GM12878 (cell line): ENCODE measurements around the gene SORBS2. TPM values are rescaled to one million over a fixed set of nuclear protein-coding genes. Genes with fewer than 3 reads are reported as not detected.

Experiments used
- ATAC-seq: fragments of 200-7000 bp; cut with Tn5 transposase; 3 replicates; pipeline ENCODE4 v1.9.1; 2020; ENCODE audit warnings: mild to moderate bottlenecking, moderate library complexity
- BruUV-seq: library from RNA; stranded (reverse); fragments of 400-500 nt; replicated peaks from 2 replicates; lab custom pipeline; 2021; lab: Mats Ljungman, UMichigan
- CTCF ChIA-PET: fragments of 300-600 bp; sonication (Branson Sonifier 250); formaldehyde crosslinking; extraction: SDS; loops from one replicate; lab custom pipeline; 2021; ENCODE audit warnings: inconsistent platforms; lab: Yijun Ruan, JAX
- POLR2A ChIA-PET: fragments of 350-600 bp; formaldehyde crosslinking; extraction: SDS; loops from one replicate; lab custom pipeline; 2021; ENCODE audit warnings: inconsistent platforms; lab: Charles Lee
- RAD21 ChIA-PET: fragments of 300-600 bp; sonication (Branson Sonifier 250); formaldehyde crosslinking; loops from one replicate; lab custom pipeline; 2023; ENCODE audit warnings: antibody characterized with exemption; ENCODE audit not compliant: unreplicated experiment; lab: Charles Lee
- SMC1A ChIA-PET: fragments of 300-600 bp; sonication (Branson Sonifier 250); formaldehyde crosslinking; loops from one replicate; lab custom pipeline; 2023; ENCODE audit not compliant: unreplicated experiment, uncharacterized antibody; lab: Charles Lee
- DNase-seq: peaks from one replicate; pipeline ENCODE4 v3.0.0-alpha.2; 2011; ENCODE audit warnings: low read depth, low spot score
- FAIRE-seq: peaks from 3 replicates; lab custom pipeline; 2011; peaks lifted over from hg19 to GRCh38; lab: Jason Lieb, UNC
- H2AFZ ChIP-seq: 2 replicates; pipeline ENCODE4 v1.6.0; 2011; ENCODE audit warnings: low read depth, low read length, control low read depth; ENCODE audit not compliant: control insufficient read depth
- H3K27ac ChIP-seq: 2 replicates; pipeline ENCODE4 v1.5.1; 2011; ENCODE audit warnings: control low read depth; ENCODE audit not compliant: control insufficient read depth, insufficient read depth
- H3K27me3 ChIP-seq, 2 experiments: replicated peaks in 1 of 2; 2 replicates each; pipeline versions ENCODE4 v1.6.0 to v1.6.1; 2011; ENCODE audit warnings: low read length in 1 of 2; ENCODE audit not compliant: control insufficient read depth in 2 of 2, insufficient read depth in 2 of 2
- H3K36me3 ChIP-seq, 2 experiments: 2 replicates each; pipeline ENCODE4 v1.5.1; 2011; ENCODE audit warnings: low read length in 1 of 2; ENCODE audit not compliant: control insufficient read depth in 2 of 2, insufficient read depth in 2 of 2
- H3K4me1 ChIP-seq: 2 replicates; pipeline ENCODE4 v1.6.1; 2011; ENCODE audit warnings: mild to moderate bottlenecking, low read length, moderate library complexity, mixed read lengths; ENCODE audit not compliant: control insufficient read depth, insufficient read depth
- H3K4me2 ChIP-seq: 2 replicates; pipeline ENCODE4 v1.6.0; 2011; ENCODE audit warnings: control low read depth; ENCODE audit not compliant: control insufficient read depth, insufficient read depth
- H3K4me3 ChIP-seq: fragments of 200-600 bp; sonication (generic); 2 replicates; pipeline ENCODE4 v1.5.1; 2016
- H3K79me2 ChIP-seq: 2 replicates; pipeline ENCODE4 v1.6.0; 2011; ENCODE audit warnings: low read length; ENCODE audit not compliant: control insufficient read depth, insufficient read depth
- H3K9ac ChIP-seq: 2 replicates; pipeline ENCODE4 v1.8.0; 2011; ENCODE audit warnings: low read length, control low read depth, mixed read lengths; ENCODE audit not compliant: control insufficient read depth, insufficient read depth
- H3K9me3 ChIP-seq: replicated peaks from 3 replicates; pipeline ENCODE4 v1.5.1; 2011; ENCODE audit warnings: mild to moderate bottlenecking, low read length; ENCODE audit not compliant: control insufficient read depth, insufficient read depth
- H4K20me1 ChIP-seq: 2 replicates; pipeline ENCODE4 v1.6.0; 2011; ENCODE audit not compliant: control insufficient read depth, insufficient read depth
- BACH1 ChIP-seq: fragments of 450-650 bp; IDR thresholded peaks from 2 replicates; pipeline ENCODE4 v1.6.1; 2017; ENCODE audit warnings: mild to moderate bottlenecking, borderline replicate concordance
- CHD2 ChIP-seq: IDR thresholded peaks from 2 replicates; pipeline ENCODE4 v1.6.1; 2011; ENCODE audit warnings: low read depth, low read length, improper control_type of control experiment, borderline replicate concordance
- GABPA ChIP-seq: IDR thresholded peaks from 2 replicates; pipeline ENCODE4 v1.6.1; 2014; ENCODE audit warnings: antibody characterized with exemption, low read depth, mild to moderate bottlenecking, inconsistent platforms
- IRF4 ChIP-seq: IDR thresholded peaks from 2 replicates; pipeline ENCODE4 v1.6.1; 2011; ENCODE audit warnings: low read depth, low read length
- MTA2 ChIP-seq: fragments of 450-650 bp; IDR thresholded peaks from 2 replicates; pipeline ENCODE4 v1.6.1; 2016; ENCODE audit warnings: low read depth, mild to moderate bottlenecking, moderate library complexity
- MXI1 ChIP-seq: fragments of 150-350 bp; IDR thresholded peaks from 2 replicates; pipeline ENCODE4 v1.6.1; 2011; ENCODE audit warnings: low read depth, mild to moderate bottlenecking, inconsistent platforms, low read length, improper control_type of control experiment
- PML ChIP-seq: IDR thresholded peaks from 2 replicates; pipeline ENCODE4 v1.6.1; 2012; ENCODE audit warnings: low read length, inconsistent platforms
- POLR2AphosphoS2 ChIP-seq: IDR thresholded peaks from 2 replicates; pipeline ENCODE4 v1.6.1; 2011; ENCODE audit warnings: low read depth, mild to moderate bottlenecking, low read length, improper control_type of control experiment, moderate library complexity
- RELA ChIP-seq: fragments of 450-650 bp; IDR thresholded peaks from 2 replicates; pipeline ENCODE4 v1.8.0; 2014; ENCODE audit warnings: borderline replicate concordance; ENCODE audit not compliant: partially characterized antibody
- SMAD5 ChIP-seq: IDR thresholded peaks from 2 replicates; pipeline ENCODE4 v1.6.1; 2016; ENCODE audit warnings: antibody characterized with exemption, low read depth
- STAT3 ChIP-seq: IDR thresholded peaks from 2 replicates; pipeline ENCODE4 v1.6.1; 2011; ENCODE audit warnings: low read depth, low read length, improper control_type of control experiment
- WGBS: methylation state at CpG from one replicate; pipeline ENCODE4 v1.1.6; 2016; ENCODE audit warnings: low lambda C conversion rate; ENCODE audit not compliant: insufficient replicate concordance, insufficient coverage; ENCODE audit errors: missing lambda C conversion rate; 5-methylcytosine and 5-hydroxymethylcytosine counted together
- in situ Hi-C: fragments of 300-500 bp; cut with MboI; formaldehyde crosslinking; loops from 9 replicates; pipeline ENCODE4 v1.14.3; 2018; ENCODE audit warnings: mixed read lengths
- intact Hi-C: fragments of 100-400 bp; cut with micrococcal nuclease; formaldehyde crosslinking; loops from one replicate; pipeline ENCODE4 v1.14.2; 2022; ENCODE audit not compliant: unreplicated experiment
- polyA plus RNA-seq, 11 experiments: library from polyadenylated mRNA; depleted of rRNA in 4 of 11; unstranded in 6 of 11; stranded (reverse) in 5 of 11; fragments of >200 nt; fragmentation: Nextera tagmentation in 4 of 11; fragmentation: Illumina TruSeq in 1 of 11; extraction: Ambion mirVana in 4 of 11; extraction: Trizol in 1 of 11; gene quantifications; 1 replicate in 1 of 11; 2 replicates in 10 of 11; pipeline versions ENCODE4 v1.2.1 to v1.2.3, GENCODE V29; 2011 to 2016; ENCODE audit warnings: inconsistent platforms in 2 of 11, missing spikeins in 2 of 11, low read depth in 1 of 11
- total RNA-seq, 4 experiments: library from RNA; depleted of rRNA in 3 of 4; stranded (reverse); fragments of >200 nt in 3 of 4; fragmentation: Illumina TruSeq in 1 of 4; extraction: Trizol in 1 of 4; gene quantifications; 2 replicates each; pipeline versions ENCODE4 v1.2.1 to v1.2.3, GENCODE V29; 2013 to 2021
- TF ChIP-seq, protein P1 (sequence below): IDR thresholded peaks from 2 replicates; pipeline ENCODE4 v1.6.1; 2012; ENCODE audit warnings: low read depth, low read length, improper control_type of control experiment
- TF ChIP-seq, protein P2 (sequence below): fragments of 450-650 bp; IDR thresholded peaks from 2 replicates; pipeline ENCODE4 v1.6.1; 2016; ENCODE audit warnings: mild to moderate bottlenecking
- TF ChIP-seq, protein P3 (sequence below): fragments of 450-650 bp; IDR thresholded peaks from 2 replicates; pipeline ENCODE4 v1.6.1; 2018; ENCODE audit warnings: borderline replicate concordance, mild to moderate bottlenecking; ENCODE audit not compliant: partially characterized antibody

The SORBS2 gene
- total and polyA plus RNA-seq, 10 of the 15 experiments (the other 5 are each of a cell fraction or from before 2014, with no cell fraction given), result 0.06 to 3.0 (median 0.79) TPM

DNA sequence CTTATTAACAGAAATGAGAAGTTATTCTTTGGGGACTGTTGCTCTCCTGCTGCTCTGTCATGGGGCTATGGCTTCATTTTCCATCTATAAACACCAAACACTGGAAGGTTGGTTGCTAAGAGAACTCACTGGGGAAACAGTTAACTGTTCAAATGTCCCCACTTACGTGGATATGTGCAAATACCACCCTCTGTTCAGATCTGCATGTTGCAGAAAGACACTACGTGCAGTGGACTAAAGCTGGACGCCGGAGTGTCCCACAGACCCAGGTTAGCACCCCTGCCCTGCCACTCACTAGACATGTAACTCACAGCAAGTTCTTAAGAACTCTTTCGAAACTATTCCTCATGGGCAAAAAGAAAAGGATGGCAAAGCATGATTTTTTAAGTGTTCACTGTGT lies 62.1 kb downstream of the SORBS2 start:
- ChIA-PET CTCF (no interaction called here), POLR2A (no interaction called here), SMC1A (no interaction called here), RAD21 (no interaction called here)
- H2AFZ ChIP-seq, result no peak overlapping the region
- H3K9me3 ChIP-seq, result no peaks in the 10 kb centered on the region
- H3K36me3 ChIP-seq, result no peaks in the 10 kb centered on the region
- no peaks in the 10 kb centered on the region; the same call in 1 of the 2 replicates for H3K4me1 ChIP-seq
- H3K4me2 ChIP-seq, result no peak overlapping the region
- TF ChIP-seq RELA (no peak), MXI1 (no peak), POLR2AphosphoS2 (no peak), STAT3 (no peak), BACH1 (no peak), SMAD5 (no peak), MTA2 (no peak), GABPA (no peak), IRF4 (no peak), PML (no peak), CHD2 (no peak)
- TF ChIP-seq, protein P1, sequence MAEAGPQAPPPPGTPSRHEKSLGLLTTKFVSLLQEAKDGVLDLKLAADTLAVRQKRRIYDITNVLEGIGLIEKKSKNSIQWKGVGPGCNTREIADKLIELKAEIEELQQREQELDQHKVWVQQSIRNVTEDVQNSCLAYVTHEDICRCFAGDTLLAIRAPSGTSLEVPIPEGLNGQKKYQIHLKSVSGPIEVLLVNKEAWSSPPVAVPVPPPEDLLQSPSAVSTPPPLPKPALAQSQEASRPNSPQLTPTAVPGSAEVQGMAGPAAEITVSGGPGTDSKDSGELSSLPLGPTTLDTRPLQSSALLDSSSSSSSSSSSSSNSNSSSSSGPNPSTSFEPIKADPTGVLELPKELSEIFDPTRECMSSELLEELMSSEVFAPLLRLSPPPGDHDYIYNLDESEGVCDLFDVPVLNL, result no peak
- TF ChIP-seq, protein P2, sequence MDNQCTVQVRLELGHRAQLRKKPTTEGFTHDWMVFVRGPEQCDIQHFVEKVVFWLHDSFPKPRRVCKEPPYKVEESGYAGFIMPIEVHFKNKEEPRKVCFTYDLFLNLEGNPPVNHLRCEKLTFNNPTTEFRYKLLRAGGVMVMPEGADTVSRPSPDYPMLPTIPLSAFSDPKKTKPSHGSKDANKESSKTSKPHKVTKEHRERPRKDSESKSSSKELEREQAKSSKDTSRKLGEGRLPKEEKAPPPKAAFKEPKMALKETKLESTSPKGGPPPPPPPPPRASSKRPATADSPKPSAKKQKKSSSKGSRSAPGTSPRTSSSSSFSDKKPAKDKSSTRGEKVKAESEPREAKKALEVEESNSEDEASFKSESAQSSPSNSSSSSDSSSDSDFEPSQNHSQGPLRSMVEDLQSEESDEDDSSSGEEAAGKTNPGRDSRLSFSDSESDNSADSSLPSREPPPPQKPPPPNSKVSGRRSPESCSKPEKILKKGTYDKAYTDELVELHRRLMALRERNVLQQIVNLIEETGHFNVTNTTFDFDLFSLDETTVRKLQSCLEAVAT, result no peak
- TF ChIP-seq, protein P3, sequence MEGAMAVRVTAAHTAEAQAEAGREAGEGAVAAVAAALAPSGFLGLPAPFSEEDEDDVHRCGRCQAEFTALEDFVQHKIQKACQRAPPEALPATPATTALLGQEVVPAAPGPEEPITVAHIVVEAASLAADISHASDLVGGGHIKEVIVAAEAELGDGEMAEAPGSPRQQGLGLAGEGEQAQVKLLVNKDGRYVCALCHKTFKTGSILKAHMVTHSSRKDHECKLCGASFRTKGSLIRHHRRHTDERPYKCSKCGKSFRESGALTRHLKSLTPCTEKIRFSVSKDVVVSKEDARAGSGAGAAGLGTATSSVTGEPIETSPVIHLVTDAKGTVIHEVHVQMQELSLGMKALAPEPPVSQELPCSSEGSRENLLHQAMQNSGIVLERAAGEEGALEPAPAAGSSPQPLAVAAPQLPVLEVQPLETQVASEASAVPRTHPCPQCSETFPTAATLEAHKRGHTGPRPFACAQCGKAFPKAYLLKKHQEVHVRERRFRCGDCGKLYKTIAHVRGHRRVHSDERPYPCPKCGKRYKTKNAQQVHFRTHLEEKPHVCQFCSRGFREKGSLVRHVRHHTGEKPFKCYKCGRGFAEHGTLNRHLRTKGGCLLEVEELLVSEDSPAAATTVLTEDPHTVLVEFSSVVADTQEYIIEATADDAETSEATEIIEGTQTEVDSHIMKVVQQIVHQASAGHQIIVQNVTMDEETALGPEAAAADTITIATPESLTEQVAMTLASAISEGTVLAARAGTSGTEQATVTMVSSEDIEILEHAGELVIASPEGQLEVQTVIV, result no peak
- WGBS, result 66% methylated on average over 5 of the region's 5 CpGs
- BruUV-seq, result no TSS peak
- FAIRE-seq (no peak), DNase-seq (no peak), ATAC-seq (no peak)
- H4K20me1 ChIP-seq, result no peaks in the 10 kb centered on the region
- H3K27ac ChIP-seq, result no peak overlapping the region
- H3K27me3 ChIP-seq, result no peaks in the 10 kb centered on the region
- H3K4me3 ChIP-seq, result no peak overlapping the region
- H3K79me2 ChIP-seq, result no peaks in the 10 kb centered on the region
- in situ Hi-C loops, result no loop called here
- intact Hi-C loops, result no loop called here
- no peak overlapping the region for H3K9ac ChIP-seq
